ENCODE measurements around the gene SULF2.

SULF2 gene

GRCh38 chr20:47672166-47672565 lies 113.1 kb downstream of the SULF2 start:
- Histone ChIP-seq H3K27me3 (no peaks in the 10 kb centered on the region), H3K4me3 (ENCODE audit: low read depth in 1 of 2, low read length in 1 of 2) (no peak overlapping the region), H3K4me1 (ENCODE audit: control insufficient read depth in 1 of 2, insufficient read depth in 1 of 2, low read depth in 1 of 2, low read length in 1 of 2) (no peaks in the 10 kb centered on the region), H3K27ac (no peak overlapping the region), H3K9me3 (no peaks in the 10 kb centered on the region), H3K36me3 (peaks cover 89% of the 10 kb centered on the region)
- TF ChIP-seq CTCF (IDR thresholded peaks at IDR 0.05), result no peak

GRCh38 chr20:47670913-47671312 lies 114.4 kb downstream of the SULF2 start:
- H3K27ac ChIP-seq, result peak overlapping the region; percentile 3
- H3K27me3 ChIP-seq, result no peaks in the 10 kb centered on the region
- no peaks in the 10 kb centered on the region for H3K9me3 ChIP-seq
- no peaks in the 10 kb centered on the region for H3K4me1 ChIP-seq (ENCODE audit: control insufficient read depth in 1 of 2, insufficient read depth in 1 of 2, low read depth in 1 of 2, low read length in 1 of 2)
- TF ChIP-seq CTCF (IDR thresholded peaks at IDR 0.05), result no peak
- no peak overlapping the region for H3K4me3 ChIP-seq (ENCODE audit: low read depth in 1 of 2, low read length in 1 of 2)
- peaks cover 87% of the 10 kb centered on the region for H3K36me3 ChIP-seq

GRCh38 chr20:47669927-47670890 lies 115.1 kb downstream of the SULF2 start:
- Histone ChIP-seq H3K4me1 (ENCODE audit: control insufficient read depth in 1 of 2, insufficient read depth in 1 of 2, low read depth in 1 of 2, low read length in 1 of 2) (no peaks in the 10 kb centered on the region), H3K9me3 (no peaks in the 10 kb centered on the region), H3K27me3 (no peaks in the 10 kb centered on the region), H3K27ac (no peak overlapping the region), H3K36me3 (peaks cover 88% of the 10 kb centered on the region), H3K4me3 (ENCODE audit: low read depth in 1 of 2, low read length in 1 of 2) (no peak overlapping the region)
- no peak for TF ChIP-seq CTCF (IDR thresholded peaks at IDR 0.05)

- Histone ChIP-seq H3K9me3 (no peaks in the 10 kb centered on the region), H3K27me3 (no peaks in the 10 kb centered on the region), H3K27ac (no peak overlapping the region), H3K4me1 (ENCODE audit: control insufficient read depth in 1 of 2, insufficient read depth in 1 of 2, low read depth in 1 of 2, low read length in 1 of 2) (no peaks in the 10 kb centered on the region), H3K36me3 (peaks cover 88% of the 10 kb centered on the region), H3K4me3 (ENCODE audit: low read depth in 1 of 2, low read length in 1 of 2) (no peak overlapping the region)
- no peak for TF ChIP-seq CTCF (IDR thresholded peaks at IDR 0.05)
Measured at GRCh38 chr20:47669489-47669888, 115.8 kb downstream of the SULF2 start.

GRCh38 chr20:47669152-47669425 lies 116.2 kb downstream of the SULF2 start:
- Histone ChIP-seq H3K27me3 (no peaks in the 10 kb centered on the region), H3K27ac (no peak overlapping the region), H3K9me3 (no peaks in the 10 kb centered on the region), H3K36me3 (peaks cover 88% of the 10 kb centered on the region), H3K4me1 (ENCODE audit: control insufficient read depth in 1 of 2, insufficient read depth in 1 of 2, low read depth in 1 of 2, low read length in 1 of 2) (no peaks in the 10 kb centered on the region), H3K4me3 (ENCODE audit: low read depth in 1 of 2, low read length in 1 of 2) (no peak overlapping the region)
- no peak for TF ChIP-seq CTCF (IDR thresholded peaks at IDR 0.05)

Data from neutrophil (primary cell).